Stimulated activated CD4-positive, alpha-beta T cell treated with anti-CD3 and anti-CD28 coated beads, TNF-alpha, amount 100 ng/mL, for 48 hours (primary cell): Measurements from ENCODE around the gene GPAT2.
"Not testable (repeated sequence)": the region's sequence is repeated elsewhere in the genome, so short reads cannot be mapped to it uniquely, and the experiment has no call there.

Experiments
- DNase-seq, 3 donors: peaks; one replicate each; pipeline ENCODE4 v3.0.0-alpha.2; 2020; ENCODE audit warnings: low read depth in 3 of 3

GPAT2 gene

DNA sequence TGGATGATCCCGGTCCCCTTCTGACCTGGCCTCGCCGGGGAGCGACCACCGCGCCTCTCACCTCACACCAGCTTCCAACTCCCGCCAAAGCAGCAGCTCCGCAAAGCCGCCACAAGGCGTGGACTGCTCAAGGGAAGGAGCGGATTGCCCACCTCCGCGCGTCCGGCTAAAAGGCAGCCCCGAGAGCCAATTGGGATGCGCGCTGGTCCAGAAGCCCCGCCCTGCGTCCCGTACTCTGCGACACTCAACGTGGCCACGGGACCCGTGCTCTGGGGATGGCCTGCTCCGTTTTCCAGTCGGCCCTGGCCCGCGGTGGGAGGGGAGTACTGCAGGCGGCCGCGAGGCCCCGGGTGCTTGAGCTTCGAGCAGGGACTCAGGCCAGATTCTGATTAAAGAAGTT lies at the start of gene GPAT2:
Gene GPAT2 (minus strand): TSS at position 125 of the 400 bp plus-strand sequence. CDS start 2,557 bp downstream, outside the sequence.
- DNase-seq: not testable (repeated sequence)

- DNase-seq: no peak
Measured at GRCh38 chr2:96083989-96084857, 49.5 kb upstream of the GPAT2 start.

GRCh38 chr2:96083064-96083939 lies 48.6 kb upstream of the GPAT2 start:
- no peak for DNase-seq

- DNase-seq: no peak
Measured at GRCh38 chr2:96082211-96083063, 47.7 kb upstream of the GPAT2 start.

DNA sequence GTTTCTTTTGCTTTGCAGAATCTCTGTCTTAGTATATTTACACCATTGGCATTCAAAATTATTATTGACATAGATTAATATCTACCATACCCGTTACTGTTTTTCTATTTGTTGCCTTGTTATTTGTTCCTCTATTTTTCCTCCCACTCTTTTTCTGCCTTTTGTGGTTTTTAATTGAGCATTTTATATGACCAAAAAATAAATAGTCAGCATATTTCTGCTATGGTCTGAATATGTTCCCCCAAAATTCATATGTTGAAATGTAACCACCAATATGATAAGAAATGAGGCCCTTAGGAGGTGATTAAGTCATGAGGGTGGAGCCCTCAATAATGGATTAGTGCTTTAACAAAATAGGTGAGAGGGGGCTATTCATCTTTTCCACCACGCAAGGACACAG lies 46.3 kb upstream of the GPAT2 start:
- DNase-seq: no peak

GRCh38 chr2:96075199-96075771 lies 40.6 kb upstream of the GPAT2 start:
- no peak for DNase-seq

DNA sequence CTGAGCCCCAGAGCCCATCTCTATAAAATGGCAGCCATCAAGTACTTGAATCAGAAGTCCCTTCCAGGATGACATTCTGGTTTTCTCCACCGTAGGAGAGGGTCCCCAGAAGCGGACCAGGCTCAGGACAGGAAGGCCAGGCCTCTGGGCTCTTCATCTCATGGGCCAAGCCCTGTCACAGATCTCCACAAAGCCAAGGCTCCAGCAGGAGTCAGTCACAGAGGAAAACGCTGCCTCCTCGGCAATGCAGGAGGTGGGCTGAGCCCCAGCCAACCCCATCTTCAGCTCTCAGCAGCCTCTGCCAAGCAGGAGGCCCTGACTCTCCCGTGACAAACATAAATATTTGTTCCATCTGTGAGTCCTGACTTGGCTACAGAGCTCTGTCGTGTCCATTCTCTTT lies 39.4 kb upstream of the GPAT2 start:
- DNase-seq: no peak

DNA sequence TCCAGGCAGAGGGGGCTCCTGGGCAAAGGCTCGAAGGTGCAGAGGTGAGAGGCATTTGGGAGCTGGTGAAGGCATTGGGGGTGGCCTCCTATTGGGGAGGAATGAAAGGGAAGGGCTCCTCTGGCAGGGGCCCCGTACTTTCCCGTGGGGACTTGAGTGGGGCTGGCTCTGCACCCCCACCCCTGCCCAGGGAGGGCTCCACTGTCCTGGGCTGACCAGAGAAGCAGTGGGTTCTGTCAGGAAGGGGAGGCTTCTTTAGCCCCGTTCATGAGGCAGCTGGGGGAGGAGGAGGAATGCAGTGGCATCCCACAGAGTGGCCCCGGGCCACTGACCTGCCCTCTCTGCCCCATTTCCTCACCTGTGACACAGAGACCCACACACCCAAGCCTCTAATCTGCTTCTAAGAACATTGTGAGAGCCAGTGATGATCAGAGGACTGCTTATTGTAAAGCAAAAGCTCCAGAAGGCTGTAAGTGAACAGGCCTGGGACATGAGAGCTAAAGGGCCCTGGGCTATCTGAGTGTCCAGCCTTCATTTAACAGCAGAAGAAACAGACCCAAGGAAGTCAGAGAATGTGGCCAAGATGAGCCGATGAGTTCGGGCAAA lies 38.6 kb upstream of the GPAT2 start:
- no peak for DNase-seq

DNA sequence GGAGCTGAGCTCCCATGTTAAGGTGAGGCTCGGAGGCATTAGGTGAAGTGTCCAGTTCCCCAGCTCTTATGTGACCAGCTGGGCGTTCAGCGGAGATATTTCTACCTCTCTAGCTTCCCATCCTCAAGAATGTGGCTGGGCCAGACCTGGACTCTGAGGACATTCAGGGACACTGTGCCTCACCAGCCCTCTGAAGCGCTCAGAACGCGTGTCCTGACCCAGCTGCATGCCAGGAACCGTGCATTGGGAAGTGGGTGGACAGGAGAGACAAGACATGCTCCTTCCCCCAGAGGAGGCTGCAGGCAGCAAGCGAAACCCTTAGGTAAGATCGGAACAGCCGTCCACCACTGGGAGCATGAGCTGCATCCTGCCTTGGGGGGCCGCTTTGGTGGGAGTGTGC lies 38.0 kb upstream of the GPAT2 start:
- DNase-seq: no peak

GRCh38 chr2:96071977-96072491 lies 37.3 kb upstream of the GPAT2 start:
- DNase-seq: not testable (repeated sequence)

DNA sequence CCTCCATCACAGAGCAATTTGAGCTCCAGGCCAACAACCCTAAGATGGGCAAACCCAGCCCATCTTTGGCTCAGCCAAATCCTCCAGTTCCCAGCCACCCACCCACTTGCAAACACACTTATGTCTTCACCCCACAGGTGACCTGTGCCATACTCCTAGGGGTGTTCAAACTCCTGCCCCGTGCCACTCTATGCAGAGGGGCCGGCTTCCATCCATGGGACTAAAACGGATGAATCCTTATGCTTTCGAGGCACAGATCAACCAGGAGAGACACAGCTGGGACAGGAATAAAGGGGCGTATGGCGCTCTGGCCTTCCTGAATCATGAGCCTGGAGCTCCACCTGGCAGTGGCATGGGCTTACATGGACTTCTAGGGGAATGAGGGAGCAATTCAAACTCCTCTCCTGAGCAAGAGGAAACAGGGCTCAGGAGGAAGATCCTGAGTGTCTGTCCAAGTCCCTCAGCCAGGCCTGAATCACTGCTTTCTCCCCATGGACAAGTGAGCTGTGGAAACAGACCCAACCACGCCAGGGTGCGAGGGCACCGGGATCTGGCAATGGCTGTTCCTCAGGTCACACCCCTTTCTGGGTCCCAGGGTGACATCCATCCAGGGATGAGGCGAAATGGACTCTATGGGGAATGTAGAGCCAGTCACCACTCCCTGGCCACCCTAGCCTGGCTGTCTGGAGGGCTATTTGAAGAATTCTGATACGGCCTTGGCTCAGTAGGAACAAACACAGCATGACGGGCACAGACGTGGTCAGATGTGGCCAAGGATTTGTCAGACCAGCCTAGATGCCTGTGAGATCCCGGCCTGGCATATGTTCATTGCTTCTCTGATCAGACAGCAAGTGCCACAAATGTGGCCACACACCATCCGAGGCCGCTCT lies 36.6 kb upstream of the GPAT2 start:
- DNase-seq: not testable (repeated sequence)

- DNase-seq: not testable (repeated sequence)
Measured at GRCh38 chr2:96070351-96070750, 35.6 kb upstream of the GPAT2 start.

GRCh38 chr2:96069878-96070277 lies 35.2 kb upstream of the GPAT2 start:
- not testable (repeated sequence) for DNase-seq

GRCh38 chr2:96067902-96068581 lies 33.3 kb upstream of the GPAT2 start:
- DNase-seq: not testable (repeated sequence)

DNA sequence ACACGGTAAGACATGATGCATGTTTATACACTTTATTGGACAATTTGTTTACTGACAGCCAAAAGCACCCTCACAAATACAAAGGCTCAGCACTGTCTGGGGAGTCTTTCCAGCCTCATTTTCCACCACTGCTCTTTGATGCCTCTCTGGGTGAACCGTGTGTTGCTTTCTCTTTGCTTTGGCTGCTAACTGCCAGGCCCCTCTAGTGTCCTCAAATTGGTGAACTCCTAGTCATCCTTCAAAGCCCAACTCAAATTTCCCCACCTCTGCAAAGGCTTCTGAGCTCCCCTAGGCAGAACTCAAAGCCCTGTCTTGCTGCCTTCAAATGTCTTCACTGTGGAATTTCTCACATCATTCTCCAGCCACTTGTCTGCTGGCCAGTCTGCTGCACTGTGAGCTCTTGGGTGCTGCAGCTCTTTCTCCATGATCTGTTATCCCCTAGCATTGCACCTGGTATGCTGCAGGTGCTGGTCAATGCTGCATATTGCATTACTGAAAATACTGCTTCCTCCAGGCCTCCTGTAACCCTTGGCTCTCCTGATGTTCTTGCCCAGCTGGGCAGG lies 32.5 kb upstream of the GPAT2 start:
- not testable (repeated sequence) for DNase-seq

DNA sequence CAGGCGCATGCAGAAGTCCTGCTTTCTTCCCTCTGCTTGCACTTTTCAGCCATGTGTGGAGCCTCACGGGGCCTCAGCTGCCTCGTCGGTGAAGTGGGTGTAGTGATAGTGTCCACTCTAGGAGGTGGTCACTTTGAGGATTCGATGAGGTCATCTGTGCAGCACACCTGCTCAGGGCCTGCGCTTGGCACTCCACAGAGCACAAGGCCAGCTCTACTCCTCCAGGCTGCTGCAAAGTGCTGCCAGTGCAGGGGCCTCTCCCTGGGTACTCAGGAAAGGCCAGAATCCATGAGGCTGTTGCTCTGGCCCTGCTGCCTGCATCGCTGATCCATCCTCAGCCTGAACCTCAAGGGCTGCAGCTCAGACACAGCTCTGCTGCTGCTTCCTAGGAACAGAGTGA lies 31.8 kb upstream of the GPAT2 start:
- DNase-seq: not testable (repeated sequence)

- not testable (repeated sequence) for DNase-seq
Measured at GRCh38 chr2:96065954-96066353, 31.2 kb upstream of the GPAT2 start.

- no peak for DNase-seq
Measured at GRCh38 chr2:96065381-96065930, 30.7 kb upstream of the GPAT2 start.
